HepG2 (cell line): ENCODE results near the gene LIN28B. TPM values are rescaled to one million over a fixed set of nuclear protein-coding genes. Genes with fewer than 3 reads are reported as not detected.

ENCODE experiments used
- FOXP1 ChIP-seq, 2 experiments: fragments of 450-650 bp in 1 of 2; IDR thresholded peaks; 2 replicates each; pipeline ENCODE4 v1.6.1; 2017 to 2018; ENCODE audit warnings: antibody characterized with exemption in 1 of 2
- HCFC1 ChIP-seq: fragments of 150-350 bp; IDR thresholded peaks from 2 replicates; pipeline ENCODE4 v1.6.1; 2014; ENCODE audit warnings: low read depth, low read length
- HMGXB3 ChIP-seq: sonication (generic); formaldehyde crosslinking; IDR thresholded peaks from 2 replicates; pipeline ENCODE4 v1.4.0; 2020; ENCODE audit warnings: missing genetic modification reagents, borderline replicate concordance
- MBNL3 ChIP-seq: fragments of 250-450 bp; sonication (Bioruptor Pico); conservative IDR thresholded peaks from 2 replicates; pipeline ENCODE4 v1.8.0; 2022; ENCODE audit warnings: mild to moderate bottlenecking, inconsistent platforms
- PHB2 ChIP-seq: fragments of 450-650 bp; IDR thresholded peaks from 2 replicates; pipeline ENCODE4 v1.6.1; 2018; ENCODE audit not compliant: partially characterized antibody
- PHF8 ChIP-seq: sonication (generic); formaldehyde crosslinking; IDR thresholded peaks from 2 replicates; pipeline ENCODE4 v1.5.0; 2020; ENCODE audit warnings: missing genetic modification reagents
- POLR2A ChIP-seq, 2 experiments: IDR thresholded peaks; 2 replicates each; pipeline ENCODE4 v1.6.1; 2011; ENCODE audit warnings: low read depth in 2 of 2, low read length in 2 of 2, mild to moderate bottlenecking in 1 of 2, moderate library complexity in 1 of 2; ENCODE audit not compliant: insufficient read depth in 1 of 2
- SIX4 ChIP-seq: sonication (generic); formaldehyde crosslinking; IDR thresholded peaks from 2 replicates; pipeline ENCODE4 v1.4.0; 2020; ENCODE audit warnings: missing genetic modification reagents
- SRSF1 ChIP-seq: fragments of 200-400 bp; formaldehyde crosslinking; optimal IDR thresholded peaks from 2 replicates; pipeline ENCODE3; 2017; ENCODE audit warnings: mild to moderate bottlenecking, low read depth, low read length, moderate library complexity
- ZKSCAN8 ChIP-seq: IDR thresholded peaks from 2 replicates; pipeline ENCODE4 v1.6.1; 2016; ENCODE audit warnings: borderline replicate concordance, missing genetic modification reagents, missing compliant biosample characterization
- ZNF264 ChIP-seq: sonication (generic); formaldehyde crosslinking; IDR thresholded peaks from 2 replicates; pipeline ENCODE4 v1.4.0; 2020; ENCODE audit warnings: missing genetic modification reagents
- ZNF331 ChIP-seq: sonication (generic); formaldehyde crosslinking; IDR thresholded peaks from 2 replicates; pipeline ENCODE4 v1.4.0; 2020; ENCODE audit warnings: missing genetic modification reagents
- ZNF746 ChIP-seq: sonication (generic); formaldehyde crosslinking; IDR thresholded peaks from 2 replicates; pipeline ENCODE4 v1.8.0; 2022; ENCODE audit warnings: mild to moderate bottlenecking, missing genetic modification reagents
- ZNF761 ChIP-seq: sonication (generic); formaldehyde crosslinking; conservative IDR thresholded peaks from 2 replicates; pipeline ENCODE4 v1.4.0; 2020; ENCODE audit warnings: mild to moderate bottlenecking, missing genetic modification reagents
- ZSCAN21 ChIP-seq: sonication (generic); formaldehyde crosslinking; IDR thresholded peaks from 2 replicates; pipeline ENCODE4 v1.8.0; 2022; ENCODE audit warnings: mild to moderate bottlenecking, missing genetic modification reagents, moderate library complexity, borderline replicate concordance
- ZSCAN25 ChIP-seq: sonication (generic); formaldehyde crosslinking; IDR thresholded peaks from 2 replicates; pipeline ENCODE4 v1.8.0; 2022; ENCODE audit warnings: mild to moderate bottlenecking, missing genetic modification reagents
- polyA plus RNA-seq, 8 experiments: library from polyadenylated mRNA; depleted of rRNA in 3 of 8; stranded (reverse) in 7 of 8; unstranded in 1 of 8; fragments of >200 nt; fragmentation: Illumina TruSeq in 4 of 8; extraction: Trizol in 4 of 8; gene quantifications; 2 replicates each; pipeline versions ENCODE4 v1.2.1 to v1.2.3, GENCODE V29; 2011 to 2016; ENCODE audit warnings: low read depth in 4 of 8, missing spikeins in 1 of 8, mixed read lengths in 1 of 8; ENCODE audit not compliant: insufficient read depth in 1 of 8
- total RNA-seq, 5 experiments: library from RNA; depleted of rRNA; stranded (reverse); fragments of >200 nt; fragmentation: Illumina TruSeq; extraction: Trizol; gene quantifications; 2 replicates each; pipeline ENCODE4 v1.2.3, GENCODE V29; 2016; ENCODE audit warnings: low read depth in 1 of 5
- TF ChIP-seq, protein P1 (sequence below): sonication (generic); formaldehyde crosslinking; conservative IDR thresholded peaks from 2 replicates; pipeline ENCODE4 v1.4.0; 2020; ENCODE audit warnings: missing genetic modification reagents
- TF ChIP-seq, protein P2 (sequence below): sonication (generic); formaldehyde crosslinking; IDR thresholded peaks from 2 replicates; pipeline ENCODE4 v1.5.1; 2020; ENCODE audit warnings: mild to moderate bottlenecking, missing genetic modification reagents, borderline replicate concordance

LIN28B gene
- total and polyA plus RNA-seq, 2 of the 13 experiments (the other 11 are each of a cell fraction or from before 2014, with no cell fraction given) = 14.5 to 56.8 TPM

- TF ChIP-seq HMGXB3 (CRISPR knock-in tag) (no peak), SRSF1 (no peak), SIX4 (CRISPR knock-in tag) (no peak), ZNF746 (CRISPR knock-in tag) (no peak), ZNF264 (CRISPR knock-in tag) (no peak), PHB2 (no peak), ZKSCAN8 (CRISPR knock-in tag) (no peak), ZNF331 (CRISPR knock-in tag) (0 out of 2 replicates have a peak, but pooled peaks have one; percentile 35), ZNF761 (CRISPR knock-in tag) (no peak), ZSCAN21 (CRISPR knock-in tag) (no peak), MBNL3 (CRISPR knock-in tag) (no peak), PHF8 (CRISPR knock-in tag) (no peak; the same call in 1 of the 2 replicates), HCFC1 (no peak), FOXP1 (IDR thresholded peaks at IDR 0.05) (no peak), FOXP1 (CRISPR knock-in tag; IDR thresholded peaks at IDR 0.05) (peak; percentile 19; the same call in 1 of the 2 replicates), POLR2A (IDR thresholded peaks at IDR 0.05; ENCODE audit: insufficient read depth in 1 of 2, low read depth in 2 of 2, low read length in 2 of 2) (peak in 1 of 2 experiments; percentile 29; a peak in 1 of 4 replicates), ZSCAN25 (CRISPR knock-in tag) (peak; percentile 94)
- TF ChIP-seq, protein P1, sequence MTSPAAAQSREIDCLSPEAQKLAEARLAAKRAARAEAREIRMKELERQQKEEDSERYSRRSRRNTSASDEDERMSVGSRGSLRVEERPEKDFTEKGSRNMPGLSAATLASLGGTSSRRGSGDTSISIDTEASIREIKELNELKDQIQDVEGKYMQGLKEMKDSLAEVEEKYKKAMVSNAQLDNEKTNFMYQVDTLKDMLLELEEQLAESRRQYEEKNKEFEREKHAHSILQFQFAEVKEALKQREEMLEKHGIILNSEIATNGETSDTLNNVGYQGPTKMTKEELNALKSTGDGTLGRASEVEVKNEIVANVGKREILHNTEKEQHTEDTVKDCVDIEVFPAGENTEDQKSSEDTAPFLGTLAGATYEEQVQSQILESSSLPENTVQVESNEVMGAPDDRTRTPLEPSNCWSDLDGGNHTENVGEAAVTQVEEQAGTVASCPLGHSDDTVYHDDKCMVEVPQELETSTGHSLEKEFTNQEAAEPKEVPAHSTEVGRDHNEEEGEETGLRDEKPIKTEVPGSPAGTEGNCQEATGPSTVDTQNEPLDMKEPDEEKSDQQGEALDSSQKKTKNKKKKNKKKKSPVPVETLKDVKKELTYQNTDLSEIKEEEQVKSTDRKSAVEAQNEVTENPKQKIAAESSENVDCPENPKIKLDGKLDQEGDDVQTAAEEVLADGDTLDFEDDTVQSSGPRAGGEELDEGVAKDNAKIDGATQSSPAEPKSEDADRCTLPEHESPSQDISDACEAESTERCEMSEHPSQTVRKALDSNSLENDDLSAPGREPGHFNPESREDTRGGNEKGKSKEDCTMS (CRISPR knock-in tag) = no peak
- TF ChIP-seq, protein P2, sequence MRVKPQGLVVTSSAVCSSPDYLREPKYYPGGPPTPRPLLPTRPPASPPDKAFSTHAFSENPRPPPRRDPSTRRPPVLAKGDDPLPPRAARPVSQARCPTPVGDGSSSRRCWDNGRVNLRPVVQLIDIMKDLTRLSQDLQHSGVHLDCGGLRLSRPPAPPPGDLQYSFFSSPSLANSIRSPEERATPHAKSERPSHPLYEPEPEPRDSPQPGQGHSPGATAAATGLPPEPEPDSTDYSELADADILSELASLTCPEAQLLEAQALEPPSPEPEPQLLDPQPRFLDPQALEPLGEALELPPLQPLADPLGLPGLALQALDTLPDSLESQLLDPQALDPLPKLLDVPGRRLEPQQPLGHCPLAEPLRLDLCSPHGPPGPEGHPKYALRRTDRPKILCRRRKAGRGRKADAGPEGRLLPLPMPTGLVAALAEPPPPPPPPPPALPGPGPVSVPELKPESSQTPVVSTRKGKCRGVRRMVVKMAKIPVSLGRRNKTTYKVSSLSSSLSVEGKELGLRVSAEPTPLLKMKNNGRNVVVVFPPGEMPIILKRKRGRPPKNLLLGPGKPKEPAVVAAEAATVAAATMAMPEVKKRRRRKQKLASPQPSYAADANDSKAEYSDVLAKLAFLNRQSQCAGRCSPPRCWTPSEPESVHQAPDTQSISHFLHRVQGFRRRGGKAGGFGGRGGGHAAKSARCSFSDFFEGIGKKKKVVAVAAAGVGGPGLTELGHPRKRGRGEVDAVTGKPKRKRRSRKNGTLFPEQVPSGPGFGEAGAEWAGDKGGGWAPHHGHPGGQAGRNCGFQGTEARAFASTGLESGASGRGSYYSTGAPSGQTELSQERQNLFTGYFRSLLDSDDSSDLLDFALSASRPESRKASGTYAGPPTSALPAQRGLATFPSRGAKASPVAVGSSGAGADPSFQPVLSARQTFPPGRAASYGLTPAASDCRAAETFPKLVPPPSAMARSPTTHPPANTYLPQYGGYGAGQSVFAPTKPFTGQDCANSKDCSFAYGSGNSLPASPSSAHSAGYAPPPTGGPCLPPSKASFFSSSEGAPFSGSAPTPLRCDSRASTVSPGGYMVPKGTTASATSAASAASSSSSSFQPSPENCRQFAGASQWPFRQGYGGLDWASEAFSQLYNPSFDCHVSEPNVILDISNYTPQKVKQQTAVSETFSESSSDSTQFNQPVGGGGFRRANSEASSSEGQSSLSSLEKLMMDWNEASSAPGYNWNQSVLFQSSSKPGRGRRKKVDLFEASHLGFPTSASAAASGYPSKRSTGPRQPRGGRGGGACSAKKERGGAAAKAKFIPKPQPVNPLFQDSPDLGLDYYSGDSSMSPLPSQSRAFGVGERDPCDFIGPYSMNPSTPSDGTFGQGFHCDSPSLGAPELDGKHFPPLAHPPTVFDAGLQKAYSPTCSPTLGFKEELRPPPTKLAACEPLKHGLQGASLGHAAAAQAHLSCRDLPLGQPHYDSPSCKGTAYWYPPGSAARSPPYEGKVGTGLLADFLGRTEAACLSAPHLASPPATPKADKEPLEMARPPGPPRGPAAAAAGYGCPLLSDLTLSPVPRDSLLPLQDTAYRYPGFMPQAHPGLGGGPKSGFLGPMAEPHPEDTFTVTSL (CRISPR knock-in tag) = no peak
These were observed 778 bp upstream of the LIN28B start (continued) for GRCh38 chr6:104955927-104956730.
